DND-41 (cell line): ENCODE data around the gene SH2D7.

Source experiments
- ATAC-seq: fragments of 200-7000 bp; cut with Tn5 transposase; 3 replicates; pipeline ENCODE4 v1.9.1; 2021; ENCODE audit warnings: low read depth; ENCODE audit not compliant: insufficient read depth
- DNase-seq: peaks from one replicate; pipeline ENCODE4 v3.0.0-alpha.2; 2020
- H2AFZ ChIP-seq: 2 replicates; pipeline ENCODE4 v1.6.0; 2012; ENCODE audit warnings: low read depth, low read length
- H3K27ac ChIP-seq: 2 replicates; pipeline ENCODE4 v1.5.1; 2012; ENCODE audit warnings: low read length, inconsistent platforms
- H3K27me3 ChIP-seq: fragments of 200-600 bp; sonication (generic); 2 replicates; pipeline ENCODE4 v1.6.0; 2012; ENCODE audit warnings: low read length, mild to moderate bottlenecking, inconsistent platforms; ENCODE audit not compliant: insufficient read depth, poor library complexity
- H3K36me3 ChIP-seq: 2 replicates; pipeline ENCODE4 v1.5.1; 2012; ENCODE audit warnings: low read length, inconsistent platforms; ENCODE audit not compliant: insufficient read depth
- H3K4me1 ChIP-seq: 2 replicates; pipeline ENCODE4 v1.5.1; 2012; ENCODE audit warnings: mild to moderate bottlenecking, low read length; ENCODE audit not compliant: insufficient read depth
- H3K4me2 ChIP-seq: 2 replicates; pipeline ENCODE4 v1.6.0; 2012; ENCODE audit warnings: mild to moderate bottlenecking, moderate library complexity, low read length, inconsistent platforms; ENCODE audit not compliant: insufficient read depth
- H3K4me3 ChIP-seq, 2 experiments: fragments of 200-600 bp in 1 of 2; shearing (Covaris generic) in 1 of 2; 2 replicates each; pipeline ENCODE4 v1.5.1; 2012 to 2016; ENCODE audit warnings: inconsistent platforms in 2 of 2, low read length in 2 of 2, mild to moderate bottlenecking in 2 of 2, low read depth in 1 of 2, moderate library complexity in 1 of 2
- H3K79me2 ChIP-seq: 2 replicates; pipeline ENCODE4 v1.6.0; 2012; ENCODE audit warnings: low read length, inconsistent platforms; ENCODE audit not compliant: insufficient read depth
- H3K9ac ChIP-seq: 2 replicates; pipeline ENCODE4 v1.6.0; 2012; ENCODE audit warnings: low read depth, mild to moderate bottlenecking, inconsistent platforms, low read length, moderate library complexity
- H3K9me3 ChIP-seq: 2 replicates; pipeline ENCODE4 v1.5.1; 2012; ENCODE audit warnings: low read length, moderate library complexity, mild to moderate bottlenecking, inconsistent platforms; ENCODE audit not compliant: insufficient read depth, severe bottlenecking
- H4K20me1 ChIP-seq: 2 replicates; pipeline ENCODE4 v1.6.0; 2012; ENCODE audit warnings: low read length; ENCODE audit not compliant: insufficient read depth
- EZH2 ChIP-seq: IDR thresholded peaks from 3 replicates; pipeline ENCODE4 v1.6.1; 2012; ENCODE audit warnings: borderline replicate concordance, low read depth, mild to moderate bottlenecking, moderate library complexity, low read length, inconsistent platforms; ENCODE audit not compliant: severe bottlenecking
- TF ChIP-seq, protein P1 (sequence below): IDR thresholded peaks from 2 replicates; pipeline ENCODE4 v1.5.1; 2012; ENCODE audit warnings: borderline replicate concordance, low read length, moderate library complexity, mild to moderate bottlenecking; ENCODE audit not compliant: poor library complexity, severe bottlenecking; ENCODE audit errors: extremely low read depth

SH2D7 gene

DNA sequence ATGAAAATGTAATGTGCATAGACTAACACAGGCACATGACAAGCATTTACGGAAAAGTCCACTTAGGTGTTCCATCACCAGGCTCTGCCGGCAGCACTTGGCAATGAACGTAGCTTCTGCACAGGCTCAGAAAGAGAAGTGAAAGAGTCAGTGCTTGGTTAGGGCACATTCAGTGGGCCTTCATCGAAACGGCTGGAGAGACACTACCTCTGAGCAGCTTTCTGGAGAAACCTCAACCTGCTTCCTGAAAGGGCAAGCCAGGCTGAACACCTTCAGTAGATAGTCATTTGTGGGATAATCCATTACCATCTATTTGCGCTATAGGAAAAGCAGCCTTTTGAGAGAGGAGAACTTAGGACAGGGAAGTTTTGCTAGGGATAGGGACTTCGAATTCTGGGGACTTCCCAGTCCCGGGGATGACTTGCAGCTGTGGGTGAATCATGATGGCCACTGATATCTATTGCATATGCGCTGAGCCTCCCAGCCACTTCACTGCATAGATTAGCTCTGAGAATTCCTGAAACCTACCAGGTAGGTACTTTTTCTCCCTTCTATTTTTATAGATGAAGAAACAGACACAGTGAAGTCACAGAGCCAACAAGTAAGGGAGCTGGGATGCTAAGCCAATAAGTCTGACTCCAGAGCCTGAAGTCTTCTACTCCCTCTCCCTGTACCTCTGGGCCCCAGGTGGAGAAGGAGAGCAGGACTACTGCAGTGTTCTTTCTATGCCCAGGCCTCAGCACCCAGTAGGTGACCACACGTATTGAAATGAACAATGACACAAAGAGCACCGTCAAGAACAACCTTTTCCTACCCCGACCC is 4.2 kb upstream of the SH2D7 start:
- H3K4me2 ChIP-seq: no peak overlapping the region
- no peaks in the 10 kb centered on the region for H4K20me1 ChIP-seq
- H3K4me3 ChIP-seq: no peak overlapping the region
- TF ChIP-seq, protein P1, sequence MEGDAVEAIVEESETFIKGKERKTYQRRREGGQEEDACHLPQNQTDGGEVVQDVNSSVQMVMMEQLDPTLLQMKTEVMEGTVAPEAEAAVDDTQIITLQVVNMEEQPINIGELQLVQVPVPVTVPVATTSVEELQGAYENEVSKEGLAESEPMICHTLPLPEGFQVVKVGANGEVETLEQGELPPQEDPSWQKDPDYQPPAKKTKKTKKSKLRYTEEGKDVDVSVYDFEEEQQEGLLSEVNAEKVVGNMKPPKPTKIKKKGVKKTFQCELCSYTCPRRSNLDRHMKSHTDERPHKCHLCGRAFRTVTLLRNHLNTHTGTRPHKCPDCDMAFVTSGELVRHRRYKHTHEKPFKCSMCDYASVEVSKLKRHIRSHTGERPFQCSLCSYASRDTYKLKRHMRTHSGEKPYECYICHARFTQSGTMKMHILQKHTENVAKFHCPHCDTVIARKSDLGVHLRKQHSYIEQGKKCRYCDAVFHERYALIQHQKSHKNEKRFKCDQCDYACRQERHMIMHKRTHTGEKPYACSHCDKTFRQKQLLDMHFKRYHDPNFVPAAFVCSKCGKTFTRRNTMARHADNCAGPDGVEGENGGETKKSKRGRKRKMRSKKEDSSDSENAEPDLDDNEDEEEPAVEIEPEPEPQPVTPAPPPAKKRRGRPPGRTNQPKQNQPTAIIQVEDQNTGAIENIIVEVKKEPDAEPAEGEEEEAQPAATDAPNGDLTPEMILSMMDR: no peak
- no peak for TF ChIP-seq EZH2
- H3K9me3 ChIP-seq: no peaks in the 10 kb centered on the region
- no peaks in the 10 kb centered on the region for H3K79me2 ChIP-seq
- H3K9ac ChIP-seq: no peak overlapping the region
- H3K36me3 ChIP-seq: no peaks in the 10 kb centered on the region
- no peaks in the 10 kb centered on the region for H3K27me3 ChIP-seq
- no peak overlapping the region for H3K27ac ChIP-seq
- no peak overlapping the region for H2AFZ ChIP-seq
- H3K4me1 ChIP-seq: peaks cover 12% of the 10 kb centered on the region
- DNase-seq: no peak
- no peak for ATAC-seq

DNA sequence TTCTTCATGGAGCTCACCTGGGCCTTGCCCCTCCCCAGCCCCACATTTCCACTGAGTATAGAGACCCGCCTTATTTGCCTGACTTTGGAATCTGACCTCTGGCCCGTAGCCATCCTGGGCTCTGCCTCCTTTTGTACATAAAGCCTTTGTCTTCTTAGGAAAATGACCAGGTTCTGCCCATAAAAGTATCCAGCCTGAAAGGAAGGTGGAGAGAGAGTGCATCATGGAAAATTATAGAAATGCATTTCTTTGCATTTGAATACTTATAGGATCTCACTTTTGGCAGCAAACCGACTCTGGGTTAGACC is 3.6 kb upstream of the SH2D7 start:
- no peak for ATAC-seq
- Histone ChIP-seq H3K4me1 (peaks cover 13% of the 10 kb centered on the region), H3K27me3 (no peaks in the 10 kb centered on the region), H3K27ac (no peak overlapping the region), H3K79me2 (no peaks in the 10 kb centered on the region), H4K20me1 (no peaks in the 10 kb centered on the region), H3K36me3 (no peaks in the 10 kb centered on the region), H3K9ac (no peak overlapping the region), H3K4me2 (no peak overlapping the region), H2AFZ (no peak overlapping the region), H3K4me3 (no peak overlapping the region), H3K9me3 (no peaks in the 10 kb centered on the region)
- DNase-seq: no peak
- TF ChIP-seq, protein P1: no peak
- no peak for TF ChIP-seq EZH2

DNA sequence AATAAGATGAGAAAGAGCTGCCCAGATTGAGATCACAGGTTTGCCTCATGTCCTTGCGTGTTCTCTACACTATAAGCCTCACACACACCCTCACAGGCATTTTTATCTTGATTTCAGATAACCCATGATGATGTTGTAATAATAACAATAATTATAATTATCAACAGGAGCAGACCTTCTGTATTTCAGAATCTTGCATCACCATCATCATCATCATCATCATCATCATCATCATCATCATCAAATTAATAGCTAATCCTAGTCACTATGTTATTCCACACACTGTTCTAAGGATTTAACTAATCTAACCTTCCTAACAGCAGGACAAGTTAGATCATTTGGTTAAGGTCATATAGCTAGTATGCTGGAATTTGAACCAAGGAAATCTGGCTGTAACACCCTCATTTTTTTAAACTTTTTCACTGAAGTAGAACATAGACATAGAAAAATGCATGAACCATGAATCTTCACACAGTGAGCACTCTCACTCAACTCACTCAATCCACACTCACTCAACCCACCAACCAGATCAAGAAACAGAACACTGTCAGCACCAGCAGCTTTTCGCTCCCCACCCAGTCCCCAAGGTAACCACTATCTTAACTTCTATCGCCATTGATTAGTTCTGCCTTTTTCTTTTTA is 1.8 kb upstream of the SH2D7 start:
- Histone ChIP-seq H3K4me3 (no peak overlapping the region), H3K36me3 (no peaks in the 10 kb centered on the region), H3K9me3 (no peaks in the 10 kb centered on the region), H3K9ac (no peak overlapping the region), H3K27ac (no peak overlapping the region), H3K4me2 (no peak overlapping the region), H3K4me1 (peaks cover 13% of the 10 kb centered on the region), H4K20me1 (no peaks in the 10 kb centered on the region), H3K27me3 (no peaks in the 10 kb centered on the region), H2AFZ (no peak overlapping the region), H3K79me2 (no peaks in the 10 kb centered on the region)
- ATAC-seq (no peak), DNase-seq (no peak)
- TF ChIP-seq, protein P1: no peak
- TF ChIP-seq EZH2: no peak
